Measurements from ENCODE around the gene KRT6A. TPM values are rescaled to one million over a fixed set of nuclear protein-coding genes. Genes with fewer than 3 reads are reported as not detected.

The KRT6A gene
- total and polyA plus RNA-seq, 2 donors (not counting 1 experiment from before 2014, with no cell fraction given) = 41.1 TPM; not detected in 1

GRCh38 chr12:52437508-52437907, 55.5 kb downstream of the KRT6A start:
- DNase-seq (ENCODE audit: low read depth in 2 of 2) = no peak
- H3K27me3 ChIP-seq (ENCODE audit: control insufficient read depth, insufficient read depth, low read length) = no peaks in the 10 kb centered on the region
- TF ChIP-seq CTCF (conservative IDR thresholded peaks at IDR 0.05 in 1 of 2, IDR thresholded peaks at IDR 0.05 in 1 of 2; ENCODE audit: low read depth in 1 of 2, low read length in 2 of 2) = no peak
- TF ChIP-seq EZH2 (IDR thresholded peaks at IDR 0.05; ENCODE audit: low read length, missing control alignments) = no peak
- H3K27ac ChIP-seq (ENCODE audit: insufficient read depth, low read length) = no peak overlapping the region
- H3K4me2 ChIP-seq (ENCODE audit: extremely low read depth, insufficient read depth, low read length) = no peak overlapping the region
- H3K36me3 ChIP-seq (ENCODE audit: control insufficient read depth, insufficient read depth, low read length) = no peaks in the 10 kb centered on the region
- H3K4me3 ChIP-seq (replicated peaks in 1 of 4; ENCODE audit: control extremely low read depth in 1 of 4, insufficient read depth in 1 of 4, low read depth in 3 of 4, low read length in 4 of 4) = no peak overlapping the region
- H3K9me3 ChIP-seq (ENCODE audit: control insufficient read depth, insufficient read depth, low read depth, low read length) = no peaks in the 10 kb centered on the region
- H3K9ac ChIP-seq (ENCODE audit: insufficient read depth, low read length) = no peak overlapping the region
- H2AFZ ChIP-seq (ENCODE audit: low read length) = no peak overlapping the region
- no peaks in the 10 kb centered on the region for H4K20me1 ChIP-seq (ENCODE audit: control insufficient read depth, extremely low read depth, insufficient read depth, low read length)
- H3K4me1 ChIP-seq (ENCODE audit: control insufficient read depth, extremely low read depth, insufficient read depth, low read length) = no peaks in the 10 kb centered on the region
- no peaks in the 10 kb centered on the region for H3K79me2 ChIP-seq (ENCODE audit: control insufficient read depth, insufficient read depth, low read length)

Other genes starting within 250 kb of the KRT6A start
- 0.17 TPM in 1 of 2 replicates, not detected in the other for gene KRT86, start 218.6 kb downstream of the KRT6A start, total RNA-seq
- 0.02 TPM in 1 of 2 replicates, not detected in the other for gene KRT86, start 218.6 kb downstream of the KRT6A start, polyA plus RNA-seq
- gene KRT81, start 201.7 kb downstream of the KRT6A start, total RNA-seq = not detected in 2 replicates
- not detected in 2 replicates for gene KRT81, start 201.7 kb downstream of the KRT6A start, polyA plus RNA-seq
- gene KRT83, start 171.9 kb downstream of the KRT6A start, total RNA-seq = not detected in 2 replicates
- not detected in 2 replicates for gene KRT83, start 171.9 kb downstream of the KRT6A start, polyA plus RNA-seq
- not detected in 2 replicates for gene KRT85, start 125.8 kb downstream of the KRT6A start, total RNA-seq
- gene KRT85, start 125.8 kb downstream of the KRT6A start, polyA plus RNA-seq = not detected in 2 replicates
- not detected in 2 replicates for gene KRT84, start 107.6 kb downstream of the KRT6A start, total RNA-seq
- not detected in 2 replicates for gene KRT84, start 107.6 kb downstream of the KRT6A start, polyA plus RNA-seq
- gene KRT82, start 86.9 kb downstream of the KRT6A start, total RNA-seq = not detected in 2 replicates
- gene KRT82, start 86.9 kb downstream of the KRT6A start, polyA plus RNA-seq = not detected in 2 replicates
- not detected in 2 replicates for gene KRT75, start 58.9 kb downstream of the KRT6A start, total RNA-seq
- gene KRT75, start 58.9 kb downstream of the KRT6A start, polyA plus RNA-seq = not detected in 2 replicates
- gene KRT6B, start 41.1 kb downstream of the KRT6A start, total RNA-seq = not detected in 2 replicates
- 0.05 and 0.07 TPM in 2 replicates for gene KRT6B, start 41.1 kb downstream of the KRT6A start, polyA plus RNA-seq
- not detected in 2 replicates for gene KRT6C, start 19.5 kb downstream of the KRT6A start, total RNA-seq
- gene KRT6C, start 19.5 kb downstream of the KRT6A start, polyA plus RNA-seq = not detected in 2 replicates
- not detected in 2 replicates for gene KRT5, start 27.1 kb upstream of the KRT6A start, total RNA-seq
- gene KRT5, start 27.1 kb upstream of the KRT6A start, polyA plus RNA-seq = 0.81 and 0.82 TPM in 2 replicates
- not detected in 2 replicates for gene KRT71, start 59.9 kb upstream of the KRT6A start, total RNA-seq
- not detected in 2 replicates for gene KRT71, start 59.9 kb upstream of the KRT6A start, polyA plus RNA-seq
- not detected in 2 replicates for gene KRT74, start 80.6 kb upstream of the KRT6A start, total RNA-seq
- gene KRT74, start 80.6 kb upstream of the KRT6A start, polyA plus RNA-seq = not detected in 2 replicates
- gene KRT72, start 108.2 kb upstream of the KRT6A start, total RNA-seq = not detected in 2 replicates
- gene KRT72, start 108.2 kb upstream of the KRT6A start, polyA plus RNA-seq = not detected in 2 replicates
- not detected in 2 replicates for gene KRT73, start 125.3 kb upstream of the KRT6A start, total RNA-seq
- gene KRT73, start 125.3 kb upstream of the KRT6A start, polyA plus RNA-seq = not detected in 2 replicates
- not detected in 2 replicates for gene KRT2, start 159.0 kb upstream of the KRT6A start, total RNA-seq
- not detected in 2 replicates for gene KRT2, start 159.0 kb upstream of the KRT6A start, polyA plus RNA-seq
- not detected in 2 replicates for gene KRT1, start 187.2 kb upstream of the KRT6A start, total RNA-seq
- gene KRT1, start 187.2 kb upstream of the KRT6A start, polyA plus RNA-seq = not detected in 2 replicates
- gene KRT77, start 210.3 kb upstream of the KRT6A start, total RNA-seq = not detected in 2 replicates
- not detected in 2 replicates for gene KRT77, start 210.3 kb upstream of the KRT6A start, polyA plus RNA-seq